K562 (cell line): ENCODE data around the gene HSPA4. TPM values are rescaled to one million over a fixed set of nuclear protein-coding genes. Genes with fewer than 3 reads are reported as not detected.

Experiments used
- CHD1 ChIP-seq: fragments of 200-600 bp; sonication (generic); IDR thresholded peaks from one replicate; pipeline ENCODE4 v1.6.1; 2012; ENCODE audit warnings: mild to moderate bottlenecking, moderate library complexity, low read length, inconsistent platforms
- DPF2 ChIP-seq: fragments of 450-650 bp; IDR thresholded peaks from 2 replicates; pipeline ENCODE4 v1.6.1; 2016
- ELF2 ChIP-seq: fragments of 250-450 bp; sonication (Bioruptor Pico); IDR thresholded peaks from 2 replicates; pipeline ENCODE4 v1.5.0; 2021; ENCODE audit warnings: mild to moderate bottlenecking
- FOSL1 ChIP-seq: fragments of 200-800 bp; sonication (Bioruptor generic); conservative IDR thresholded peaks from 2 replicates; pipeline ENCODE4 v1.6.1; 2016; ENCODE audit warnings: missing genetic modification characterization, missing compliant biosample characterization
- HOXB6 ChIP-seq: fragments of 250-450 bp; sonication (Bioruptor Pico); IDR thresholded peaks from 2 replicates; pipeline ENCODE4 v1.5.1; 2022; ENCODE audit warnings: mild to moderate bottlenecking, borderline replicate concordance
- KAT2B ChIP-seq: IDR thresholded peaks from one replicate; pipeline ENCODE4 v1.6.1; 2012; ENCODE audit warnings: low read depth, mild to moderate bottlenecking, control low read depth, inconsistent platforms, low read length, moderate library complexity
- KDM2B ChIP-seq: fragments of 250-450 bp; sonication (Bioruptor Pico); IDR thresholded peaks from 2 replicates; pipeline ENCODE4 v1.8.0; 2021; ENCODE audit warnings: mild to moderate bottlenecking, moderate library complexity
- MTA2 ChIP-seq: fragments of 450-650 bp; IDR thresholded peaks from 2 replicates; pipeline ENCODE4 v1.6.1; 2016; ENCODE audit warnings: low read depth
- MYC ChIP-seq, 2 experiments: fragments of 250-450 bp in 1 of 2; sonication (Bioruptor Pico) in 1 of 2; IDR thresholded peaks; 2 replicates each; pipeline versions ENCODE4 v1.5.1 to v1.6.1; 2012 to 2021; ENCODE audit warnings: low read depth in 2 of 2, borderline replicate concordance in 1 of 2, improper control_type of control experiment in 1 of 2, low read length in 1 of 2, mild to moderate bottlenecking in 1 of 2, moderate library complexity in 1 of 2
- NCOA1 ChIP-seq: fragments of 450-650 bp; IDR thresholded peaks from 2 replicates; pipeline ENCODE4 v1.6.1; 2016; ENCODE audit warnings: low read depth
- NFE2L1 ChIP-seq: fragments of 450-650 bp; IDR thresholded peaks from 2 replicates; pipeline ENCODE4 v1.6.1; 2016; ENCODE audit warnings: missing genetic modification characterization, low read depth, mild to moderate bottlenecking, missing compliant biosample characterization, moderate library complexity, borderline replicate concordance
- NFRKB ChIP-seq: fragments of 450-650 bp; IDR thresholded peaks from 2 replicates; pipeline ENCODE4 v1.6.1; 2016; ENCODE audit warnings: low read depth
- POLR2AphosphoS5 ChIP-seq: IDR thresholded peaks from 2 replicates; pipeline ENCODE4 v1.6.1; 2011; ENCODE audit warnings: mild to moderate bottlenecking, low read depth, low read length, moderate library complexity; ENCODE audit not compliant: control insufficient read depth, insufficient read depth
- POLR3G ChIP-seq: IDR thresholded peaks from 2 replicates; pipeline ENCODE4 v1.6.1; 2011; ENCODE audit not compliant: insufficient read length, insufficient replicate concordance; ENCODE audit errors: extremely low read depth
- ZBED1 ChIP-seq: IDR thresholded peaks from 2 replicates; pipeline ENCODE4 v1.6.1; 2014
- ZNF133 ChIP-seq: fragments of 250-450 bp; sonication (Bioruptor Pico); IDR thresholded peaks from 2 replicates; pipeline ENCODE4 v1.4.0; 2020; ENCODE audit warnings: mild to moderate bottlenecking
- ZNF140 ChIP-seq: fragments of 250-450 bp; sonication (Bioruptor Pico); IDR thresholded peaks from 2 replicates; pipeline ENCODE4 v1.8.0; 2021; ENCODE audit warnings: moderate library complexity, mild to moderate bottlenecking, inconsistent platforms
- ZNF143 ChIP-seq: sonication (generic); formaldehyde crosslinking; IDR thresholded peaks from 2 replicates; pipeline ENCODE4 v1.9.0; 2022; ENCODE audit warnings: mild to moderate bottlenecking, missing genetic modification reagents
- ZNF3 ChIP-seq: fragments of 250-450 bp; sonication (Bioruptor Pico); IDR thresholded peaks from 2 replicates; pipeline ENCODE4 v1.5.0; 2021; ENCODE audit warnings: mild to moderate bottlenecking, moderate library complexity
- ZNF717 ChIP-seq: fragments of 250-450 bp; sonication (Bioruptor Pico); IDR thresholded peaks from 2 replicates; pipeline ENCODE4 v1.5.0; 2021
- polyA plus RNA-seq, 8 experiments: library from polyadenylated mRNA; depleted of rRNA in 4 of 8; stranded (reverse) in 5 of 8; unstranded in 3 of 8; fragments of >200 nt; fragmentation: Nextera tagmentation in 2 of 8; fragmentation: Illumina TruSeq in 1 of 8; extraction: Ambion mirVana in 2 of 8; extraction: Trizol in 1 of 8; gene quantifications; 2 replicates each; pipeline versions ENCODE4 v1.2.1 to v1.2.3, GENCODE V29; 2011 to 2014; ENCODE audit warnings: inconsistent platforms in 1 of 8, missing spikeins in 1 of 8
- total RNA-seq, 7 experiments: library from RNA; depleted of rRNA in 6 of 7; stranded (reverse); fragments of >200 nt in 6 of 7; fragmentation: Illumina TruSeq in 2 of 7; extraction: Trizol in 2 of 7; gene quantifications; 2 replicates each; pipeline versions ENCODE4 v1.2.1 to v1.2.3, GENCODE V29; 2011 to 2021; ENCODE audit warnings: low replicate concordance in 1 of 7
- TF ChIP-seq, protein P1 (sequence below): fragments of 200-800 bp; sonication (Bioruptor generic); IDR thresholded peaks from 2 replicates; pipeline ENCODE4 v1.6.1; 2017; ENCODE audit warnings: missing genetic modification characterization, missing compliant biosample characterization
- TF ChIP-seq, protein P2 (sequence below): fragments of 450-650 bp; IDR thresholded peaks from one replicate; pipeline ENCODE4 v1.6.1; 2018; ENCODE audit warnings: mild to moderate bottlenecking, moderate library complexity; ENCODE audit not compliant: partially characterized antibody
- TF ChIP-seq, protein P3 (sequence below): sonication (generic); formaldehyde crosslinking; IDR thresholded peaks from 2 replicates; pipeline ENCODE4 v1.8.0; 2022; ENCODE audit warnings: mild to moderate bottlenecking, missing genetic modification reagents
- TF ChIP-seq, protein P4 (sequence below): sonication (generic); formaldehyde crosslinking; IDR thresholded peaks from 2 replicates; pipeline ENCODE4 v1.4.0; 2020; ENCODE audit warnings: mild to moderate bottlenecking, missing genetic modification reagents

Gene HSPA4
- total and polyA plus RNA-seq, 9 of the 15 experiments (the other 6 are each of a cell fraction or from before 2014, with no cell fraction given): 90.3 to 286 (median 148) TPM

DNA sequence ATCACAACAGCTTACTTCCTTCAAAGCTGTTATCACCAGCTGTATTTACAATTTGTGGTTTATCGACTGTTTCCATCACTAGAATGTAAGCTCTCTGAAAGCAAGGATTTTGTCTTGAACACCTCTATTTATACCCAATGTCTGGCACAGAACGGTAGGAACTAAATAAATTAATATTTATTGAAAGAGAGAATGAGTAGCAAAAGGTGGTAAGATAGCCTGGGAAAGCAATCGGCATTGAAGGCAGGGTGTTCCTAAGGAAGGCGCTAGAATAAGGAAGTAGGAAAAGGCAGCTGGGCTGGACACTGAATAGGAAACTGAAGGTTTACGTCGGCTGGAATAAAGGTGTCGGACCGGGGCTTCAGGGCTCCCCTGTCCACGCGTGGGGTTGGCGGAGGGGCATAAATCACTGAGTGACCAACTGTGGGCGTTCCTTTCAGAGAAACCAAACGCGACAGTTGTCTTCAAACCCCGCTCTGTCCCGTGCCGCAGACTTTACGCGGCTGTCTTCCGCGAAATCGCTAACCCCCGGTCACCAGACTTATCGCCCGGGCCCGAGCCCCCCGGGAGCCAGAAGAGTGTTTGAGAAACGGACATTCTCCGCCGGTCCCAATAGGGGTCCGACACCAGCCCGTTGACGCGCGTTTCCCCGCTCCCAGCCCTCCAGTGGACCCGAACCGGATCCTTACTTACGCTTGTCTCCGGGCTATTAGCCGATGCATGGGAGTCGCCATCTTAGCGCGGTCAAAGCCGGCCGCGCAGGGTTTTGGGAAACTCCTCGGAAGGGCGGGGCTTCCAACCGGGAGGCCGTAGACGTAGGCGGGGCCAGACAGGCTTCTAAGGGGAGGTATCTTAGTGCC lies 25.8 kb upstream of the HSPA4 start, which contains the start of gene ZCCHC10 (continued):
- TF ChIP-seq, protein P1, sequence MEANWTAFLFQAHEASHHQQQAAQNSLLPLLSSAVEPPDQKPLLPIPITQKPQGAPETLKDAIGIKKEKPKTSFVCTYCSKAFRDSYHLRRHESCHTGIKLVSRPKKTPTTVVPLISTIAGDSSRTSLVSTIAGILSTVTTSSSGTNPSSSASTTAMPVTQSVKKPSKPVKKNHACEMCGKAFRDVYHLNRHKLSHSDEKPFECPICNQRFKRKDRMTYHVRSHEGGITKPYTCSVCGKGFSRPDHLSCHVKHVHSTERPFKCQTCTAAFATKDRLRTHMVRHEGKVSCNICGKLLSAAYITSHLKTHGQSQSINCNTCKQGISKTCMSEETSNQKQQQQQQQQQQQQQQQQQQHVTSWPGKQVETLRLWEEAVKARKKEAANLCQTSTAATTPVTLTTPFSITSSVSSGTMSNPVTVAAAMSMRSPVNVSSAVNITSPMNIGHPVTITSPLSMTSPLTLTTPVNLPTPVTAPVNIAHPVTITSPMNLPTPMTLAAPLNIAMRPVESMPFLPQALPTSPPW: peak; percentile 81
- TF ChIP-seq, protein P2, sequence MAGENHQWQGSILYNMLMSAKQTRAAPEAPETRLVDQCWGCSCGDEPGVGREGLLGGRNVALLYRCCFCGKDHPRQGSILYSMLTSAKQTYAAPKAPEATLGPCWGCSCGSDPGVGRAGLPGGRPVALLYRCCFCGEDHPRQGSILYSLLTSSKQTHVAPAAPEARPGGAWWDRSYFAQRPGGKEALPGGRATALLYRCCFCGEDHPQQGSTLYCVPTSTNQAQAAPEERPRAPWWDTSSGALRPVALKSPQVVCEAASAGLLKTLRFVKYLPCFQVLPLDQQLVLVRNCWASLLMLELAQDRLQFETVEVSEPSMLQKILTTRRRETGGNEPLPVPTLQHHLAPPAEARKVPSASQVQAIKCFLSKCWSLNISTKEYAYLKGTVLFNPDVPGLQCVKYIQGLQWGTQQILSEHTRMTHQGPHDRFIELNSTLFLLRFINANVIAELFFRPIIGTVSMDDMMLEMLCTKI: no peak
- no peak for TF ChIP-seq HOXB6 (CRISPR knock-in tag)
- no peak for TF ChIP-seq MTA2
- no peak for TF ChIP-seq ZBED1
- no peak for TF ChIP-seq CHD1
- TF ChIP-seq, protein P3, sequence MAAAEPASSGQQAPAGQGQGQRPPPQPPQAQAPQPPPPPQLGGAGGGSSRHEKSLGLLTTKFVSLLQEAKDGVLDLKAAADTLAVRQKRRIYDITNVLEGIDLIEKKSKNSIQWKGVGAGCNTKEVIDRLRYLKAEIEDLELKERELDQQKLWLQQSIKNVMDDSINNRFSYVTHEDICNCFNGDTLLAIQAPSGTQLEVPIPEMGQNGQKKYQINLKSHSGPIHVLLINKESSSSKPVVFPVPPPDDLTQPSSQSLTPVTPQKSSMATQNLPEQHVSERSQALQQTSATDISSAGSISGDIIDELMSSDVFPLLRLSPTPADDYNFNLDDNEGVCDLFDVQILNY: no peak
- peak; percentile 33 for TF ChIP-seq MYC (IDR thresholded peaks at IDR 0.05; ENCODE audit: low read depth, low read length)
- peak; percentile 82 for TF ChIP-seq MYC (CRISPR knock-in tag; IDR thresholded peaks at IDR 0.05; ENCODE audit: borderline replicate concordance, low read depth)
- TF ChIP-seq ZNF133: no peak
- no peak for TF ChIP-seq ZNF717
- peak; percentile 38; the same call in 1 of the 2 replicates for TF ChIP-seq ELF2 (CRISPR knock-in tag)
- peak; percentile 86 for TF ChIP-seq NFRKB
- no peak for TF ChIP-seq ZNF3
- peak; percentile 90 for TF ChIP-seq POLR2AphosphoS5
- peak; percentile 71 for TF ChIP-seq ZNF143 (CRISPR knock-in tag)
- TF ChIP-seq KAT2B: no peak
- TF ChIP-seq FOSL1: no peak; the same call in 1 of the 2 replicates
- TF ChIP-seq ZNF140: no peak
- TF ChIP-seq DPF2: peak; percentile 64
- TF ChIP-seq, protein P4, sequence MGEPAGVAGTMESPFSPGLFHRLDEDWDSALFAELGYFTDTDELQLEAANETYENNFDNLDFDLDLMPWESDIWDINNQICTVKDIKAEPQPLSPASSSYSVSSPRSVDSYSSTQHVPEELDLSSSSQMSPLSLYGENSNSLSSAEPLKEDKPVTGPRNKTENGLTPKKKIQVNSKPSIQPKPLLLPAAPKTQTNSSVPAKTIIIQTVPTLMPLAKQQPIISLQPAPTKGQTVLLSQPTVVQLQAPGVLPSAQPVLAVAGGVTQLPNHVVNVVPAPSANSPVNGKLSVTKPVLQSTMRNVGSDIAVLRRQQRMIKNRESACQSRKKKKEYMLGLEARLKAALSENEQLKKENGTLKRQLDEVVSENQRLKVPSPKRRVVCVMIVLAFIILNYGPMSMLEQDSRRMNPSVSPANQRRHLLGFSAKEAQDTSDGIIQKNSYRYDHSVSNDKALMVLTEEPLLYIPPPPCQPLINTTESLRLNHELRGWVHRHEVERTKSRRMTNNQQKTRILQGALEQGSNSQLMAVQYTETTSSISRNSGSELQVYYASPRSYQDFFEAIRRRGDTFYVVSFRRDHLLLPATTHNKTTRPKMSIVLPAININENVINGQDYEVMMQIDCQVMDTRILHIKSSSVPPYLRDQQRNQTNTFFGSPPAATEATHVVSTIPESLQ (CRISPR knock-in tag): peak; percentile 75; the same call in 1 of the 2 replicates
- no peak for TF ChIP-seq NFE2L1 (tag)
- TF ChIP-seq NCOA1: no peak
- TF ChIP-seq KDM2B: no peak
- no peak for TF ChIP-seq POLR3G
